Measurements from ENCODE around the gene FKBP9. TPM values are rescaled to one million over a fixed set of nuclear protein-coding genes. Genes with fewer than 3 reads are reported as not detected.

FKBP9 gene
- total and polyA plus RNA-seq, 2 of the 8 experiments (the other 6 are each of a cell fraction or from before 2014, with no cell fraction given), result 7.2 to 10.1 TPM

DNA sequence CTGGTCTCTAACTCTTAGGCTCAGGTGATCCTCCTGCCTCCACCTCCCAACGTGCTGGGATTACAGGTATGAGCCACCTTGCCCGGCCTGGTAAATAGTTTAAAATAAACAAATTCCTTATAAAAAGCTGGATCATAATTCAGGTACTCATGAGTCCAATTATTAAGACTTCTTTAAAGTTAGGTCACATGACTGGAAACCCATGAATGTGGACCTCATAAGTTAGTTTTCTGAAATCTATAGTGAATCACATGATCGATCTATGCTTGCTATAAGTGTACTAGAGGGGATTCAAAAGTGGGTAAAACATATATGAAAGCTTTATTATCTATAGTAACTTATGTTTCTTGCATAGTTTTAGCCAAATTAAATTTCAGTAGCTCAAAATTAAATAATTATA, 91.0 kb downstream of the FKBP9 start:
- POLR2A ChIA-PET (ENCODE audit: partially characterized antibody), result no interaction called here
- H2AK5ac ChIP-seq (ENCODE audit: low read depth, low read length), result no peak overlapping the region

More for the DNA sequence above, 91.0 kb downstream of the FKBP9 start:
- H2BK12ac ChIP-seq (ENCODE audit: low read depth, low read length), result no peak overlapping the region
- H2AFZ ChIP-seq (ENCODE audit: low read length), result no peak overlapping the region
- no peak overlapping the region for H2BK5ac ChIP-seq (ENCODE audit: low read depth, low read length)
- no peak overlapping the region for H2BK15ac ChIP-seq (ENCODE audit: low read length)
- no peak overlapping the region for H2BK120ac ChIP-seq (replicated peaks; ENCODE audit: low read depth, low read length)
- H3K14ac ChIP-seq (ENCODE audit: insufficient read length), result no peak overlapping the region
- no peaks in the 10 kb centered on the region for H3K36me3 ChIP-seq (ENCODE audit: control insufficient read depth in 2 of 4, insufficient read depth in 4 of 4, low read length in 3 of 4)
- no peaks in the 10 kb centered on the region for H3K27me3 ChIP-seq (replicated peaks in 1 of 4; ENCODE audit: control insufficient read depth in 3 of 4, extremely low read depth in 1 of 4, insufficient read depth in 3 of 4, low read length in 3 of 4)
- H3K4me3 ChIP-seq (ENCODE audit: extremely low read depth in 1 of 4, insufficient read depth in 2 of 4, low read depth in 3 of 4, low read length in 4 of 4), result no peak overlapping the region
- peaks cover 3 to 9% of the 10 kb centered on the region in 2 experiments for H4K20me1 ChIP-seq (replicated peaks in 1 of 2; ENCODE audit: control insufficient read depth in 1 of 2, insufficient read depth in 2 of 2, low read length in 2 of 2)
- TF ChIP-seq CREB1 (IDR thresholded peaks at IDR 0.05), result no peak
- TF ChIP-seq JUN (IDR thresholded peaks at IDR 0.05; ENCODE audit: low read depth, low read length), result no peak
- no peak for TF ChIP-seq PHF8 (conservative IDR thresholded peaks at IDR 0.05; ENCODE audit: low read depth, low read length)
- TF ChIP-seq EGR1 (IDR thresholded peaks at IDR 0.05; ENCODE audit: borderline replicate concordance, low read depth, low read length), result no peak
- no peak for TF ChIP-seq TBP (IDR thresholded peaks at IDR 0.05; ENCODE audit: low read depth, low read length)
- TF ChIP-seq POU5F1 (IDR thresholded peaks at IDR 0.05; ENCODE audit: low read depth, low read length), result no peak
- no peak for TF ChIP-seq SP1 (IDR thresholded peaks at IDR 0.05; ENCODE audit: low read depth, low read length)
- TF ChIP-seq RXRA (IDR thresholded peaks at IDR 0.05; ENCODE audit: insufficient read depth, low read depth, low read length), result no peak
- no peak for TF ChIP-seq RBBP5 (IDR thresholded peaks at IDR 0.05; ENCODE audit: borderline replicate concordance, low read depth, low read length)
- no peak for TF ChIP-seq JUND (IDR thresholded peaks at IDR 0.05; ENCODE audit: low read length)
- H3K4ac ChIP-seq (replicated peaks; ENCODE audit: insufficient read length, low read depth, low read length), result no peak overlapping the region
- no peak overlapping the region for H4K5ac ChIP-seq (ENCODE audit: insufficient read length, low read depth, low read length)
- DNase-seq (ENCODE audit: low read depth in 1 of 2, low spot score in 2 of 2) (no peak), FAIRE-seq (no peak)
- H2BK20ac ChIP-seq (ENCODE audit: low read length), result no peak overlapping the region
- H3K23ac ChIP-seq (ENCODE audit: insufficient read length), result no peak overlapping the region
- no peak overlapping the region for H3K18ac ChIP-seq (ENCODE audit: extremely low read depth, low read length)
- no peaks in the 10 kb centered on the region for H3K4me1 ChIP-seq (replicated peaks in 1 of 4; ENCODE audit: control insufficient read depth in 3 of 4, insufficient read depth in 4 of 4, low read length in 3 of 4)
- no peak overlapping the region for H3K56ac ChIP-seq (replicated peaks; ENCODE audit: insufficient read length, low read depth, low read length)
- no peak overlapping the region for H3K4me2 ChIP-seq (ENCODE audit: insufficient read depth in 1 of 2, low read depth in 2 of 2, low read length in 2 of 2)
- H3K9ac ChIP-seq (replicated peaks in 1 of 4; ENCODE audit: extremely low read depth in 1 of 4, low read depth in 3 of 4, low read length in 3 of 4), result no peak overlapping the region
- H4K91ac ChIP-seq (replicated peaks; ENCODE audit: insufficient read length, low read length), result no peak overlapping the region
- no peak overlapping the region for H3K27ac ChIP-seq (ENCODE audit: low read depth, low read length)
- H3K23me2 ChIP-seq (ENCODE audit: low read depth, low read length), result no peaks in the 10 kb centered on the region
- CTCF ChIA-PET (ENCODE audit: partially characterized antibody), result interaction anchor here (1.0 to 2.1 kb wide), 7 partner anchors 8 to 249 kb away, joined by 3 to 10 read pairs (median 4); no protein-coding TSS in a partner anchor
- 92% methylated on average over 3 of the region's 3 CpGs; no CpG with 5 or more reads in 1 of the 2 experiments for WGBS, 2 experiments (ENCODE audit: extremely low coverage in 1 of 2, insufficient coverage in 1 of 2, insufficient read length in 1 of 2, insufficient replicate concordance in 2 of 2, low coverage in 1 of 2, low lambda C conversion rate in 2 of 2, missing lambda C conversion rate in 1 of 2)
- no peaks in the 10 kb centered on the region; the same call in 1 of the 2 replicates for H3K79me1 ChIP-seq (ENCODE audit: low read depth, low read length)
- no peaks in the 10 kb centered on the region for H3K9me3 ChIP-seq (ENCODE audit: insufficient read depth in 2 of 2, low read depth in 1 of 2, low read length in 1 of 2)
- H4K8ac ChIP-seq (ENCODE audit: extremely low read depth, insufficient read depth, low read length), result no peak overlapping the region
- H3K79me2 ChIP-seq (ENCODE audit: control insufficient read depth in 1 of 2, insufficient read depth in 2 of 2, low read length in 2 of 2), result peaks cover 0 to 81% of the 10 kb centered on the region in 2 experiments

Data from H1 (cell line).